Measurements from ENCODE around the gene CTNNA2. TPM values are rescaled to one million over a fixed set of nuclear protein-coding genes. Genes with fewer than 3 reads are reported as not detected.

Gene CTNNA2
- total RNA-seq, 1 experiment from 2014 or later, result 0.54 TPM

GRCh38 chr2:79796641-79797040 is 283.8 kb downstream of the CTNNA2 start:
- Histone ChIP-seq H3K27ac (ENCODE audit: low read length) (no peak overlapping the region), H3K4me1 (ENCODE audit: control insufficient read depth, insufficient read depth, low read length) (no peaks in the 10 kb centered on the region), H3K9me3 (ENCODE audit: control insufficient read depth, insufficient read depth, low read depth, low read length) (no peaks in the 10 kb centered on the region), H3K4me3 (ENCODE audit: low read depth in 2 of 2, low read length in 2 of 2) (no peak overlapping the region), H3K36me3 (ENCODE audit: control insufficient read depth, insufficient read depth, low read length) (no peaks in the 10 kb centered on the region), H3K27me3 (ENCODE audit: control insufficient read depth, insufficient read depth, low read length) (no peaks in the 10 kb centered on the region)
- ATAC-seq, result no peak
- TF ChIP-seq POLR2AphosphoS5 (IDR thresholded peaks at IDR 0.05; ENCODE audit: low read depth, low read length) (no peak), TCF7L2 (IDR thresholded peaks at IDR 0.05; ENCODE audit: low read depth, low read length) (no peak), SIN3A (IDR thresholded peaks at IDR 0.05; ENCODE audit: borderline replicate concordance, insufficient read depth, low read depth, low read length) (no peak), REST (IDR thresholded peaks at IDR 0.05; ENCODE audit: insufficient read depth in 1 of 2, low read depth in 2 of 2, low read length in 1 of 2) (no peak), CTCF (IDR thresholded peaks at IDR 0.05) (no peak)
- ChIA-PET CTCF (no interaction called here), POLR2A (no interaction called here)
- in situ Hi-C loops (cut with HindIII; ENCODE audit: low pct_unique_long_range_greater_than_20kb, low sequenced_read_pairs) (no loop called here), intact Hi-C loops (cut with micrococcal nuclease; ENCODE audit: unreplicated experiment) (no loop called here)
- no peak for DNase-seq (ENCODE audit: low read depth, low spot score)
- no TSS peak for BruUV-seq (replicated peaks)

GRCh38 chr2:79798776-79799175 is 285.9 kb downstream of the CTNNA2 start:
- Histone ChIP-seq H3K36me3 (ENCODE audit: control insufficient read depth, insufficient read depth, low read length) (no peaks in the 10 kb centered on the region), H3K27ac (ENCODE audit: low read length) (no peak overlapping the region), H3K4me3 (ENCODE audit: low read depth in 2 of 2, low read length in 2 of 2) (no peak overlapping the region), H3K4me1 (ENCODE audit: control insufficient read depth, insufficient read depth, low read length) (no peaks in the 10 kb centered on the region), H3K27me3 (ENCODE audit: control insufficient read depth, insufficient read depth, low read length) (no peaks in the 10 kb centered on the region), H3K9me3 (ENCODE audit: control insufficient read depth, insufficient read depth, low read depth, low read length) (no peaks in the 10 kb centered on the region; the same call in 1 of the 2 replicates)
- intact Hi-C loops (cut with micrococcal nuclease; ENCODE audit: unreplicated experiment) (no loop called here), in situ Hi-C loops (cut with HindIII; ENCODE audit: low pct_unique_long_range_greater_than_20kb, low sequenced_read_pairs) (no loop called here)
- DNase-seq (ENCODE audit: low read depth, low spot score) (no peak), ATAC-seq (no peak)
- CTCF ChIA-PET, result no interaction called here
- no peak for TF ChIP-seq SIN3A (IDR thresholded peaks at IDR 0.05; ENCODE audit: borderline replicate concordance, insufficient read depth, low read depth, low read length)
- TF ChIP-seq TCF7L2 (IDR thresholded peaks at IDR 0.05; ENCODE audit: low read depth, low read length), result no peak
- no TSS peak for BruUV-seq (replicated peaks)
- POLR2A ChIA-PET, result no interaction called here

GRCh38 chr2:79799729-79800128 is 286.9 kb downstream of the CTNNA2 start:
- ChIA-PET POLR2A (no interaction called here), CTCF (no interaction called here)
- Histone ChIP-seq H3K27me3 (ENCODE audit: control insufficient read depth, insufficient read depth, low read length) (no peaks in the 10 kb centered on the region), H3K4me3 (ENCODE audit: low read depth in 2 of 2, low read length in 2 of 2) (no peak overlapping the region), H3K9me3 (ENCODE audit: control insufficient read depth, insufficient read depth, low read depth, low read length) (no peaks in the 10 kb centered on the region; the same call in 1 of the 2 replicates), H3K27ac (ENCODE audit: low read length) (no peak overlapping the region), H3K36me3 (ENCODE audit: control insufficient read depth, insufficient read depth, low read length) (no peaks in the 10 kb centered on the region), H3K4me1 (ENCODE audit: control insufficient read depth, insufficient read depth, low read length) (no peaks in the 10 kb centered on the region)
- DNase-seq (ENCODE audit: low read depth, low spot score) (no peak), ATAC-seq (no peak)
- no peak for TF ChIP-seq CTCF (IDR thresholded peaks at IDR 0.05)
- no peak for TF ChIP-seq TCF7L2 (IDR thresholded peaks at IDR 0.05; ENCODE audit: low read depth, low read length)
- no peak for TF ChIP-seq REST (IDR thresholded peaks at IDR 0.05; ENCODE audit: insufficient read depth in 1 of 2, low read depth in 2 of 2, low read length in 1 of 2)
- no peak for TF ChIP-seq SIN3A (IDR thresholded peaks at IDR 0.05; ENCODE audit: borderline replicate concordance, insufficient read depth, low read depth, low read length)
- TF ChIP-seq POLR2AphosphoS5 (IDR thresholded peaks at IDR 0.05; ENCODE audit: low read depth, low read length), result no peak
- BruUV-seq (replicated peaks), result no TSS peak
- in situ Hi-C loops (cut with HindIII; ENCODE audit: low pct_unique_long_range_greater_than_20kb, low sequenced_read_pairs) (no loop called here), intact Hi-C loops (cut with micrococcal nuclease; ENCODE audit: unreplicated experiment) (no loop called here)

Measured in Panc1 (cell line).